CD4-positive, alpha-beta T cell (primary cell): ENCODE results near the gene UBD. TPM values are rescaled to one million over a fixed set of nuclear protein-coding genes. Genes with fewer than 3 reads are reported as not detected.

ENCODE experiments used
- ATAC-seq: fragments of 200-7000 bp; cut with Tn5 transposase; one replicate; pipeline ENCODE4 v1.10.0; 2022; ENCODE audit warnings: mild to moderate bottlenecking; ENCODE audit not compliant: poor library complexity
- CTCF ChIA-PET: fragments of 350-600 bp; sonication (Branson Sonifier 250); formaldehyde crosslinking; loops from one replicate; lab custom pipeline; 2021; ENCODE audit warnings: antibody characterized with exemption, inconsistent platforms; lab: Charles Lee
- POLR2A ChIA-PET: fragments of 350-600 bp; sonication (Branson Sonifier 250); formaldehyde crosslinking; loops from one replicate; lab custom pipeline; 2021; ENCODE audit warnings: antibody characterized with exemption, inconsistent platforms; lab: Charles Lee
- DNase-seq, 14 experiments: peaks; one replicate each; pipeline ENCODE4 v3.0.0-alpha.2; 2013 to 2020; ENCODE audit warnings: mixed read lengths in 2 of 14
- H3K27ac ChIP-seq, 2 donors: one replicate each; pipeline versions ENCODE4 v1.5.1 to v1.7.0; 2013; ENCODE audit warnings: low read length in 2 of 2, low read depth in 1 of 2, mild to moderate bottlenecking in 1 of 2
- H3K27me3 ChIP-seq, 2 experiments: 1 replicate in 1 of 2; 2 replicates in 1 of 2; pipeline versions ENCODE4 v1.6.1 to v1.7.0; 2013; ENCODE audit warnings: low read length in 2 of 2, control low read depth in 1 of 2, mild to moderate bottlenecking in 1 of 2, moderate library complexity in 1 of 2; ENCODE audit not compliant: insufficient read depth in 2 of 2, control insufficient read depth in 1 of 2
- H3K36me3 ChIP-seq: one replicate; pipeline ENCODE4 v1.6.1; 2013; ENCODE audit warnings: low read length, control low read depth; ENCODE audit not compliant: insufficient read depth
- H3K4me1 ChIP-seq: one replicate; pipeline ENCODE4 v1.6.1; 2013; ENCODE audit warnings: low read length, control low read depth; ENCODE audit not compliant: insufficient read depth
- H3K4me3 ChIP-seq: one replicate; pipeline ENCODE4 v1.5.1; 2013; ENCODE audit warnings: mild to moderate bottlenecking, low read length, moderate library complexity
- H3K9me3 ChIP-seq, 2 experiments: 1 replicate in 1 of 2; 2 replicates in 1 of 2; pipeline versions ENCODE4 v1.6.1 to v1.7.0; 2013; ENCODE audit warnings: low read length in 2 of 2, mild to moderate bottlenecking in 2 of 2, control low read depth in 1 of 2, moderate library complexity in 1 of 2; ENCODE audit not compliant: control insufficient read depth in 1 of 2, insufficient read depth in 1 of 2
- H3K27ac Mint-ChIP-seq: one replicate; pipeline ENCODE4 v1.8.0; 2020; ENCODE audit warnings: mixed read lengths
- H3K27me3 Mint-ChIP-seq: one replicate; pipeline ENCODE4 v1.8.0; 2021; ENCODE audit warnings: mixed read lengths
- H3K36me3 Mint-ChIP-seq: one replicate; pipeline ENCODE4 v1.8.0; 2021; ENCODE audit warnings: low read depth, mixed read lengths
- H3K4me1 Mint-ChIP-seq: one replicate; pipeline ENCODE4 v1.8.0; 2021; ENCODE audit warnings: low read depth, mixed read lengths
- H3K4me3 Mint-ChIP-seq: one replicate; pipeline ENCODE4 v1.8.0; 2020; ENCODE audit warnings: mild to moderate bottlenecking, mixed read lengths
- H3K9me3 Mint-ChIP-seq: one replicate; pipeline ENCODE4 v1.8.0; 2020; ENCODE audit warnings: mixed read lengths
- intact Hi-C, 2 experiments: fragments of 100-400 bp; cut with DNase I in 1 of 2; cut with micrococcal nuclease in 1 of 2; formaldehyde crosslinking; loops; one replicate each; pipeline versions ENCODE4 v1.15.1 to v1.9.0; 2023 to 2025; cut with DNase I, micrococcal nuclease
- total RNA-seq, 174 experiments: library from RNA in 2 of 174; stranded (reverse) in 2 of 174; gene quantifications; one replicate each; pipeline ENCODE4 v1.2.3 and lab custom pipeline; 2021 to 2026
- TF ChIP-seq, protein P1 (sequence below): fragments of 200-600 bp; IDR thresholded peaks from one replicate; pipeline ENCODE4 v1.8.0; 2022; ENCODE audit warnings: antibody characterized with exemption, mild to moderate bottlenecking

UBD gene
- total RNA-seq, 2 experiments from 2014 or later: not detected

DNA sequence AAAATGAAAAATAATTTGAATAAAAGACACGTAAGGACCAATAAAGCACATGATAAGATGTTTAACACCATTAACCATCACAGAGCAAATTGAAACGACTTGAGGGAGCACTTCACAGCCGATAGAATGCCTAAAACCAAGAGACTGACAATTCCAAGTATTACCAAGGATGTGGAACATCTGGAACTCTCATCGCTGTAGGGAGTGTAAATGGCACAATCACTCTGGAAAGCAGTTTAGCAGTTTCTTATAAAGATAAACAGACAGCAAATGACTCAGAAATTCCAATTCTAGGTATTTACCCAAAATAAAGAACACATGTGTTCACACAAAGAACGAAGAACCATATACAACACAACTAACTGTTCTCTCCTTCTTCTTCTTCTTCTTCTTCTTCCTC, 8.5 kb upstream of the UBD start:
- no peak overlapping the region for H3K27ac Mint-ChIP-seq
- CTCF ChIA-PET: no interaction called here
- Histone ChIP-seq H3K4me3 (no peak overlapping the region), H3K27ac (no peak overlapping the region), H3K36me3 (no peaks in the 10 kb centered on the region), H3K4me1 (no peaks in the 10 kb centered on the region), H3K27me3 (peaks cover 3 to 20% of the 10 kb centered on the region in 2 experiments), H3K9me3 (no peaks in the 10 kb centered on the region)
- TF ChIP-seq, protein P1, sequence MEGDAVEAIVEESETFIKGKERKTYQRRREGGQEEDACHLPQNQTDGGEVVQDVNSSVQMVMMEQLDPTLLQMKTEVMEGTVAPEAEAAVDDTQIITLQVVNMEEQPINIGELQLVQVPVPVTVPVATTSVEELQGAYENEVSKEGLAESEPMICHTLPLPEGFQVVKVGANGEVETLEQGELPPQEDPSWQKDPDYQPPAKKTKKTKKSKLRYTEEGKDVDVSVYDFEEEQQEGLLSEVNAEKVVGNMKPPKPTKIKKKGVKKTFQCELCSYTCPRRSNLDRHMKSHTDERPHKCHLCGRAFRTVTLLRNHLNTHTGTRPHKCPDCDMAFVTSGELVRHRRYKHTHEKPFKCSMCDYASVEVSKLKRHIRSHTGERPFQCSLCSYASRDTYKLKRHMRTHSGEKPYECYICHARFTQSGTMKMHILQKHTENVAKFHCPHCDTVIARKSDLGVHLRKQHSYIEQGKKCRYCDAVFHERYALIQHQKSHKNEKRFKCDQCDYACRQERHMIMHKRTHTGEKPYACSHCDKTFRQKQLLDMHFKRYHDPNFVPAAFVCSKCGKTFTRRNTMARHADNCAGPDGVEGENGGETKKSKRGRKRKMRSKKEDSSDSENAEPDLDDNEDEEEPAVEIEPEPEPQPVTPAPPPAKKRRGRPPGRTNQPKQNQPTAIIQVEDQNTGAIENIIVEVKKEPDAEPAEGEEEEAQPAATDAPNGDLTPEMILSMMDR: no peak
- ATAC-seq: no peak
- peaks cover 4% of the 10 kb centered on the region for H3K4me1 Mint-ChIP-seq
- H3K9me3 Mint-ChIP-seq: no peaks in the 10 kb centered on the region
- DNase-seq: no peak
- H3K4me3 Mint-ChIP-seq: no peak overlapping the region
- POLR2A ChIA-PET: no interaction called here
- intact Hi-C loops: no loop called here
- H3K36me3 Mint-ChIP-seq: no peaks in the 10 kb centered on the region
- peaks cover 74% of the 10 kb centered on the region for H3K27me3 Mint-ChIP-seq

DNA sequence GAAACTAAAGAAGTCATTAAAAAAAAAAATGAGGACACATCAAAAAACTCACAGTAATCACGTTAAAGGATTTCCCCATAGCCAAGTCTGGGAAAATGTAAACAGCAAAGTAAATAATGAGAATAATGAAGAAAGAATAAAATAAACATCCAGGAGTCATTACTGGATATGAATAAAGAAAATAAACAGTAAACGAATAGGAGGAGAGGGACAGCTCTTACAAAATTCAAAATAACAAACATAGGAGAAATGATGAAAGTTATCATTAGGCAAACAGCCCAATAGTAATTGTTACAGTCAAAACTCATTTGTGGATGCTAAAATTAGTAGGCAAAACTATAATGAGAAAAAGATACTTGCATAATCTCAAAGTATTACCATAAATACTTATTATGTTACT, 8.0 kb upstream of the UBD start:
- Mint-ChIP-seq H3K27ac (no peak overlapping the region), H3K9me3 (no peaks in the 10 kb centered on the region), H3K36me3 (no peaks in the 10 kb centered on the region), H3K4me1 (peaks cover 4% of the 10 kb centered on the region), H3K4me3 (no peak overlapping the region), H3K27me3 (peaks cover 75% of the 10 kb centered on the region)
- no peak for ATAC-seq
- DNase-seq: no peak
- ChIA-PET POLR2A (no interaction called here), CTCF (no interaction called here)
- TF ChIP-seq, protein P1: no peak
- Histone ChIP-seq H3K36me3 (no peaks in the 10 kb centered on the region), H3K4me1 (no peaks in the 10 kb centered on the region), H3K27ac (no peak overlapping the region), H3K4me3 (no peak overlapping the region), H3K9me3 (no peaks in the 10 kb centered on the region), H3K27me3 (peaks cover 3 to 20% of the 10 kb centered on the region in 2 experiments)
- intact Hi-C loops: no loop called here

DNA sequence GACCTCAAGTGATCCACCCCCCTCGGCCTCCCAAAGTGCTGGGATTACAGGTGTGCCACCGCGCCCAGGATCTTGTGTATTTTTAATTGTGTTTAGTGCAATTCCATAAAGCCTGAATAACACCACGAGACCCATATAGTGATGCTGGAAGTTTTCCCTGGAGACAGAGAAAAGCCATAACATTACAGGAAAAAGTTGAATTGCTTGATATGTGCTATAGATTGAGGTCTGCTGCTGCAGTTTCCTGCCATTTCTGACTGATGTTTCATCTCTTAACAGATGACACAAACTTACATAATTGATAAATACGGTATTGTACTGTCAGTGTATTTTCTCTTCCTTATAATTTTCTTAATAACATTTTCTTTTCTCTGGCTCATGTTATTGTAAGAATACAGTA, 7.3 kb upstream of the UBD start:
- Histone ChIP-seq H3K4me1 (no peaks in the 10 kb centered on the region), H3K27ac (no peak overlapping the region), H3K9me3 (no peaks in the 10 kb centered on the region), H3K4me3 (no peak overlapping the region), H3K36me3 (no peaks in the 10 kb centered on the region), H3K27me3 (peaks cover 8 to 16% of the 10 kb centered on the region in 2 experiments)
- Mint-ChIP-seq H3K4me3 (no peak overlapping the region), H3K27me3 (peaks cover 74% of the 10 kb centered on the region), H3K4me1 (peaks cover 4% of the 10 kb centered on the region), H3K36me3 (no peaks in the 10 kb centered on the region), H3K27ac (no peak overlapping the region), H3K9me3 (no peaks in the 10 kb centered on the region)
- TF ChIP-seq, protein P1: no peak
- ATAC-seq (no peak), DNase-seq (no peak)
- ChIA-PET CTCF (no interaction called here), POLR2A (no interaction called here)
- intact Hi-C loops: no loop called here
